HS-5 (cell line): ENCODE data around the gene TBX10.
"Not testable (repeated sequence)": the region's sequence is repeated elsewhere in the genome, so short reads cannot be mapped to it uniquely, and the experiment has no call there.

Experiments
- DNase-seq: peaks from one replicate; pipeline ENCODE4 v3.0.0-alpha.2; 2012; ENCODE audit warnings: low read depth

TBX10 gene

DNA sequence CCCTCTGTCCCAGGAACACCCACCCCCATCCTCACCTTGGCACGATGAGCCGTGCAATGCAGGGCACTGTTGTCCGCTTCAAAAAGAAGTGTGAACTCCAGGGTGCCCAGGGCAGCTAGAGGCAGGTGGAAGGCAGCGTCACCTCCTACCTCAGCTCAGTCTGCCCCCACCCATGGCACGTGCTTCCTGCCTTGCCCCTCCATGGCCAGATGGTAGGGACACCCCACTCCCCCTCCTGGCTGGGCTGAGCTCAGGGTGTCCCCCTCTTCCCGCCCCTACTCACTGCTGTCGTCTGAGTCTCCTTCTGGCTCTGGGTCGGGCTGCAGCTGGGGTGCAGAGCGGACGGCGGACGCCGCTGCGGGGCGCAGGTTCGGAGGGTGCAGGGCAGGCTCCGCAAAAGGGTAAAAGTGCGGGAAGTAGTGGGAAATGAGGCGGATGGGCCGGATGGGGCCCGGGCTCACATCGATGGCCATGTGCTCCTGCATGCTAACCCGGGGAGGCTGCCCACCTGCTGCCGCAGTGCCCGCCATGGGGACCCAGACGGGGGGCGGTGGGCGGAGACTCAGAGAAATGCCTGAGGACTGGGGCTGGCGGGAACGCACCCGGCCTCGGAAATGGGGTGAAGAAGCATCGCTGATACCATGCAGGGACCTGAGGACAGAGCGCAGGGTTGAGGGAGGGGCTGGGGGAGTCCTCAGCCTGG lies 23.7 kb downstream of the TBX10 start:
- DNase-seq: no peak

DNA sequence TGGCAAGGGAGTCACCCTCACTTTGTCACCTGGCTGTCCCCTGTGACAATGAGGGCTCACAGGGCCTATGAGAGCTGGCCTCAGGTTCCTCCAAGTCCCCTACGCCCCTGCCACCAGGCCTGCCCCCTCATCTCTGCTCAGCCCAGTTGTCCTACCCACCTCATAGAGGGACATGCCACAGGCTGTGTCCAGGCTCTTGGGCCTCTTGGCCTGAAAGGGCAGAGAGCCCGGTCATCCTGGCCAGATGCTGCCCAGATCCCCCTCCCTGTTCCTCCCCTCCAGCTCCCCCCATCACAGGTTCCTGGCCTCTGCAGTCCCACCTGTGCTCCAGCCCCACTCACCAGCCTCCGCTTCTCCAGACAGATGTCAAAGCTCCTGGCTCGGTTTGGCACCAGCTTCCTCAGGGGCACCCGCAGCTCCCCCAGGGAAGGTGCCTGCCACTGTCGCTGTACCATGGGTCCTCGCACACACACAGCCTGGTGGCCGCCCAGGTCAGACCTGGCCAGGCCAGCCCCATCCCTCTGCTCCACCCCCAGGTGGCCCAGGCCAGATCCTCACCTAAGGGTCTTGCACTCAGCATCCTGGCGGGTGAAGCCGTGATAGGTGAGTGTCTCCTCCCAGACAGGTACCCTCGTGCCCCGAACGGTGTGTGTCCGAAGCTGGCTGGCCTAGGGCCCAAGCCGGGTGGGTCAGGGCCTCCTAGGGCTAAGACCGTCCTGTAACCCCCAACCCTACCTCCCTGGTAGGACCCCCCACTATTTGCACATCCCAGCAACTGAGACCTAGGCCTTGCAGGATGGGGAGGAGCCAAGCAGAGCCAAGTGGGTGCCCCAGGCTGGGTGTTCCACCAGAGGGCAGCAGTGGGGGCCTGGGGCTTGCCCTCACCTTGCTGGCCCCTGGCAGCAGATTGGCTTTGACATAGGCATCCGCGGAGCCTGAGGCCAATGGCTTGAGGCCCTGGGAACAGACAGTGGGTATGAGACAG lies 24.5 kb downstream of the TBX10 start:
- no peak for DNase-seq

DNA sequence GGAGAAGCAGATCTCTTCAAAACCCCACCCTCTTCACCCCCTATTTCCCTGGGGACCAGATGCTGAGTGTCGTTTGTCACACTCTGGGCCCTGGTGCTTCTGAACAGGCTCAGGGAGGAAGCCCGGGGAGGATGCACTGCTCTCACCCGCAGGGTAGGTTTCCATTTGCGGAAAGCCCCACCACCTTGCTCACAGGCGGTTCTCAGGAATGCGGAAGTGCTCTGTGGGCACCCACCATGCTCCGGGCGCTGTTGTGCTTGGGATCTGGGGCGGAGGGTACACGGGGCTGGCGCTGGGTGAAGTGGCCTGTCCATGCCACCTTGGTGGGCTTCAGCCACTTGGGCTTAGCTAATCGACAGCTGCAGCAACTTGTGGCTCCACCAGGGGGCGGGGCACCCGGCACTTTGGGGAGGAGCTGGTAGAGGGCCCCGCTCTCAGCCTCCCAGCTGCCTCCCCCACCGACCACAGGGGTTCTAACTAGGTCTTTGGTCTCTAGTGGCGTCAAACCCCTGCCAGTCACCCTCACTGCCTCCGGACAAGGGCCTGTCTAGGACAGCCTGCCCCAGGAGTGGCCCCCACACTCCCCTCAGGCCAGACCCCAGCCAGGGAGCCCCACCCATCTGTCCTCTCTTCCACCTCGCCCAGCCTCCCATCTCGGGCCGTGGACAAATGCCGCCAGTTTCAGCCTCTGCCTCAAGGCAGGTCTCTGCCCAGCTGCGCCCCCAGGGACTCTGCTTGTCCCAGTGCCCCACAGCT lies 25.4 kb downstream of the TBX10 start:
- no peak for DNase-seq

DNA sequence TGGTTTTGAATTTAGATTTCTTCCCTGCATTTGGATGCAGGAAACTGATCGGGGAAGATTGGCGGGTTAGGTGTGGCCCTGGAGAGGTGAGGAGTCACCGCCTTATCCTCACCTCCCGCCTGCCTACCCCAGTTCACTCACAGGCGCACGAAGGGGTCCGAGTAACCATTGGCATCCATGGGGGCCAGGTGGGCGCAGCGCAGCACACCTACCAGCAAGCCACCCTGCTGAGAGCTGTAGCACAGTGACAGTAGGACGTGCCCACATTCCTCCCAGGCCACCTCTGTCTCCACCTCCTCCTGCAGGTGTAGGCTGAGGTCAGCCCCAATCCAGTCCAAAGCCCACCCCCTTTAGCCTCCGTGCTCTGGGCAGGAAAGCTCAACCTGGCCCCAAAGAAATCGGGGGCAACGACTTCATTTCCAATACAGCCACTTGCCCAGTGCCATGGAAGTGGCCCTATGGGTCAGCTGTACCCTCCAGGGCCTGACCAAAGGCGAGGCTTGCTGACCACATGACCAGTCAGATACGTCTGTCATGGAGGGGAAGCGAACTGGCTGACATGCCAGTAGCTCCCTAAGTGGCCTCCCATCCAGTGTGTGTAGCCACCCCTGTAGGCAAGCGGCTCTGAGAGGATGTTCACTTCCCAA lies 26.1 kb downstream of the TBX10 start:
- DNase-seq: no peak

DNA sequence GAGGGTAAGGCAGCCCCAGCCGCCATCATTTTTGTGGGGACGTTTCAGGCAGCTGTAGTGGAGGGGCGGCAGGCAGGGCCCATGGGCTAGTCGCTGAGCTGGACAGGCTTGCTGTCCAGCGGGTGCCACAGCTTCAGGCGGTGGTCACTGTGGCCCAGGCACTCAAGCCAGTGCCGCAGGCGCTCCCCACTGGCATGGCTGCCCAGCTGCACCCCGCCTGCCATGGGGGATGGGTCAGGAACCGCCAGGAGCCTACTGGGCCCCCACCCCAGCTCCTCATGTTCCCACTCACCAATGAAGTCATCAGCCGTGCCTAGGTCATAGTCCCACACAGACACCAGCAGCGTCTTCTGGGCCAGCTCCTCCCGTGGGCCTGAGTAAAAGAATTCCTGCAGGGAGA lies 26.8 kb downstream of the TBX10 start:
- no peak for DNase-seq

DNA sequence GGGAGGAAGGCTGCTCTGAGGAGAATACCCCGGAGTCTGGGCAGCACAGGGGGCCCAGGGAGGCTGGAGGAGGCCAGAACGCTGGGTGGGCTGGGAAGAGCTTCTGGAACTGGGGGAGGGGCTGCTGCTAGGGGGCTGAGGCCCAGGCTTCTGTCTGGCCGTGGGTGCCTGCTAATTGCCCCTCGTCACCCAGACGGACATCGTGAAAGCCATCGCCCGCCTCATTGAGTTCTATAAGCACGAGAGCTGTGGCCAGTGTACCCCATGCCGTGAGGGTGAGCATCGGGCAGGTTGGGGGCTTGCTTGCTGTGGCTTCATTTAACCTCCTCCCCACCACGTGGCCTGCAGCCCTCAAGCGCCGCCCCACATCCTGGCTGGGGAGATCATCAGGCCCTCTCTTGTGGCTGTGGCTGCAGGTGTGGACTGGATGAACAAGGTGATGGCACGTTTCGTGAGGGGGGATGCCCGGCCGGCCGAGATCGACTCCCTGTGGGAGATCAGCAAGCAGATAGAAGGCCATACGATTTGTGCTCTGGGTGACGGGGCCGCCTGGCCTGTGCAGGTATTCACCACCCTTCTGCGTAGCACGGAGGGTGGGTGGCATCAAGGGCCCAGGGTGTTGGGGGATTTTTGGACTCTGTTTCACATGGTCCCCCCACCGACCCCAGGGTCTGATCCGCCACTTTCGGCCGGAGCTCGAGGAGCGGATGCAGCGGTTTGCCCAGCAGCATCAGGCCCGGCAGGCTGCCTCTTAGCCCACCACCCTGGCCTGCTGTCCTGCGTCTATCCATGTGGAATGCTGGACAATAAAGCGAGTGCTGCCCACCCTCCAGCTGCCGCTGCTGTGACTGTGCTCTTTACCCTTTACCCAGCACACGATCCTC lies 27.6 kb downstream of the TBX10 start:
- no peak for DNase-seq

DNA sequence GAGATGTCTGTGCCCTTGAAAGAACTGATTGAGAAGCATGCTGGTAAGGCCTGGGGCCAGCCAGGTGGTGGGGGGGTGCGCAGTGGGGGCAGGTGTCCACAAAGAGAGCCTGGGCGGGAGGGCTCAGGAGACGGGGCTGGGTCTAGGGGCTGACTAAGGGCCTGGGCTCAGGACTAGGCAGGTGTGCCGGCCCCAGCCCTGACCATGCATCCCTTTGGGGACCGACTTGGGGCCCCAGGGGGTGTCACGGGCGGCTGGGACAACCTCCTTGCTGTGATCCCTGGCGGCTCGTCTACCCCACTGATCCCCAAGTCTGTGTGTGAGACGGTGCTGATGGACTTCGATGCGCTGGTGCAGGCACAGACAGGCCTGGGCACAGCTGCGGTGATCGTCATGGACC lies 28.4 kb downstream of the TBX10 start:
- DNase-seq: no peak

DNA sequence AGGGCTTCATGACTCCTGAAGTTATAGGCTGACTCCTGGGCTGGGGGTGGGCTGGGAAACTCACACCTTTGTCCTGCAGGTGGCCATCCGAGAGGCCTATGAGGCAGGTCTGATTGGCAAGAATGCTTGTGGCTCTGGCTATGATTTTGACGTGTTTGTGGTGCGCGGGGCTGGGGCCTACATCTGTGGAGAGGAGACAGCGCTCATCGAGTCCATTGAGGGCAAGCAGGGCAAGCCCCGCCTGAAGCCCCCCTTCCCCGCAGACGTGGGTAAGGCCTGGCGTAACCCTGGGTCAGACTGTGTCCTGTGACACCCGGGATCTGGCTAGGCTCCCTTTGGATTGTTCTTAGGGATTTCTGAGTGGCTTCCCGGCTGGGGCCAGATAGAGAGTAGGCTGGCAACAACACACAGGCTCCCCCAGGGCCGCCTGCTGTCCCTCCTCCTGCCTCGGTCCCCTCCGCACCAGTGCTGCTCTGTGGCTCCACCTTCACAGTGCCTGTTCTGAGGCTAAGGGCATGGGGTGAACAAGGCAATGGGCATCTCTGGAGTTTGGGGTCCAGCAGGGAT lies 29.2 kb downstream of the TBX10 start:
- DNase-seq: no peak

DNA sequence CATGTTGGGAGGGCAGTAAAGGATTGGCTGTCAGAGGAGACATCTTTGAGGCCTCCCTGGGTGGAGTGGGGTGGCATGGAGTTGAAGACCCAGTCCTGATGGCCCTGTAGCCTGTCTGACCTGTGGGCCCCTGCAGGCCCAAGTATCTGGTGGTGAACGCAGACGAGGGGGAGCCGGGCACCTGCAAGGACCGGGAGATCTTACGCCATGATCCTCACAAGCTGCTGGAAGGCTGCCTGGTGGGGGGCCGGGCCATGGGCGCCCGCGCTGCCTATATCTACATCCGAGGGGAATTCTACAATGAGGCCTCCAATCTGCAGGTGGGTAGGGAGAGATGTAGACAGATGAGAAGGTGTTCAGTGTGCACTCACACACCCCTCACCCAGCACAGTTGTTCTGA lies 30.2 kb downstream of the TBX10 start:
- no peak for DNase-seq

DNA sequence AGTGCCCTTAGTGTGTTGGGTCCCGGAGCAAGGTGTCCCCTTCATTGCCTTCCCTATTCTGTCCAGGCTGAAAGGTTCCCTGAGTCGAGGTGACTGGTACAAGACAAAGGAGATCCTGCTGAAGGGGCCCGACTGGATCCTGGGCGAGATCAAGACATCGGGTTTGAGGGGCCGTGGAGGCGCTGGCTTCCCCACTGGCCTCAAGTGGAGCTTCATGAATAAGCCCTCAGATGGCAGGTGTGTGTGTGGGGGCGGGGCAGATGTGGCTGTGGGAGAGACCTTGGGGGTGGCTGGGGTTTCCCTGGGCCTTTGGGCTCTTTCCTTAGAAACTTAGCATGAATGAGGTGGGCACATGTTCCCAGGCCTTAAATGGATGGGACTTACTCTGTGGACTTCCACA lies 31.1 kb downstream of the TBX10 start:
- DNase-seq: no peak

DNA sequence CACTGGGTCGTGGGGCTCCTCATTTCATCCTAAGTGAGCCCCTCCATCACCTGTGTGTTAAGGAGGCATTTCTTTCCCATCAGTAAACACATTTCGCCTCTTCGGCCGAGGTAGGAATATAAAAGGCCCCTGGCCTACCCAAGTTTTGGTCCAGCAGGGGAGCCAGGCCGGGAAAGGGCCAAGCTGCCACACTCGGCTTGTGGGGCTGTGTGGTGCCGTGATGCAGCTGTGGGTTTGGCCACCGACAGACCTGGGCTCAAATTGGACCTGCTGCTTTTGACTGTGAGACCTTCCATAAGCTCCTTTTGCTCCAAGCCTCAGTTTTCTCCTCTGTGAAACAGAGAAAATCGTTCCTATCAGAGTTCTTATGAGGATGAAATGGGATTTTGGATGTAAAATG lies 32.1 kb downstream of the TBX10 start:
- no peak for DNase-seq

DNA sequence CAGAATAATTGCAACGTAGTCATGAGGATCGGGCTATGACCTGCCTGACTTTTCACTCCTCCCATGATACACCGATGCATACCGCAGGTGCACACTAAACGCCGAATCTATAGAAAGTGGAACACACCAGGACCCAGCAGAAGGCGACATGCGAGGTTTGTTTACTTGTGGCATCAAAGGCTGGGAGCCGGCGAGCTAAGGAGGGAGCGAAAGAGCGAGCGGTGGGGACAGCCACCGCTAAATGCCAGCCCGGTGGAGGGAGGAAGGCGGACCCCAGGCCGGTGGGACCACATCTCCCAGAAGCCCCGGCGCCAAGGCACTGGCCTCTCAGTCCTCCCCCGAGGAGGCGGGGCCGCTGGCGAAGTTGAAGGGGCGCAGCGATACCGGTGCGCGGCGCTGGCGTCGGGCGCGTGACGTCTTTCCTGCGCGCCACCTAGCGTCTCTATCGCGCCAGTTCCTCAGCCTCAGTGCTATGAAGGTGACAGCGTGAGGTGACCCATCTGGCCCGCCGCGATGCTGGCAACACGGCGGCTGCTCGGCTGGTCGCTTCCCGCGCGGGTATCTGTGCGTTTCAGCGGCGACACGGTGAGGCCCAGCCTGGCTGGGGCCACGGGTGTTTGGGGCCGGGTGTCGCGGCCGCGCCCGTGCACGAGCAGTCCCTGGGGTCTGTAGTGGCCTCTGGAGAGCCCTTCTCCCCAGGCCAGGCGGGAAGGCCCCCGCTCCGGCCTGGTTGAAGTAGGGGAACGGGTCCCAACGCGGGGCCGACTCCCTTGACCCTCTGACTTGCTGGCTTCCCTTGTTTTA lies 32.9 kb downstream of the TBX10 start, which contains the start of gene NDUFV1:
NDUFV1 (plus strand) TSS at position 445 of the 804 bp plus-strand sequence; CDS start at position 514, 69 bp downstream.
- DNase-seq: peak; percentile 53

DNA sequence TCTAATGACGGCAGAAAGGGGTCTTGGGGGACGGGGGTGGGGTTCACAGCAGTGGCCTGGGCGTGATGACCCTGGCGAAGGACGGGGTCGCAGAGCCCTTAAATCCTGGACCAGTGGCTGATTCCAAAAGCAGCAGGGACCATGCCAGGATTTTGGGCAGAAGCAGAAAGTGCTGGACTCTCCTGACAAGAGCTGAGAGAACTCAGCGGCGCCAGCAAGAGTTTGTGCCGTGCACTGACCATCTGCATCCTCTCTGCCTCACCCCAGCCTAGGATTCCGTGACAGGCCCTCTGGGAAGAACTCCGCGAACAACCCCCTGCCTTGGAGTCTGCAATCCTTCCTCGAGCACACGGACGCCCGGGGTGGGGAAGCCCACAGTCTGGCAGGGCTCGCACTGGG lies 33.5 kb downstream of the TBX10 start:
- no peak for DNase-seq

DNA sequence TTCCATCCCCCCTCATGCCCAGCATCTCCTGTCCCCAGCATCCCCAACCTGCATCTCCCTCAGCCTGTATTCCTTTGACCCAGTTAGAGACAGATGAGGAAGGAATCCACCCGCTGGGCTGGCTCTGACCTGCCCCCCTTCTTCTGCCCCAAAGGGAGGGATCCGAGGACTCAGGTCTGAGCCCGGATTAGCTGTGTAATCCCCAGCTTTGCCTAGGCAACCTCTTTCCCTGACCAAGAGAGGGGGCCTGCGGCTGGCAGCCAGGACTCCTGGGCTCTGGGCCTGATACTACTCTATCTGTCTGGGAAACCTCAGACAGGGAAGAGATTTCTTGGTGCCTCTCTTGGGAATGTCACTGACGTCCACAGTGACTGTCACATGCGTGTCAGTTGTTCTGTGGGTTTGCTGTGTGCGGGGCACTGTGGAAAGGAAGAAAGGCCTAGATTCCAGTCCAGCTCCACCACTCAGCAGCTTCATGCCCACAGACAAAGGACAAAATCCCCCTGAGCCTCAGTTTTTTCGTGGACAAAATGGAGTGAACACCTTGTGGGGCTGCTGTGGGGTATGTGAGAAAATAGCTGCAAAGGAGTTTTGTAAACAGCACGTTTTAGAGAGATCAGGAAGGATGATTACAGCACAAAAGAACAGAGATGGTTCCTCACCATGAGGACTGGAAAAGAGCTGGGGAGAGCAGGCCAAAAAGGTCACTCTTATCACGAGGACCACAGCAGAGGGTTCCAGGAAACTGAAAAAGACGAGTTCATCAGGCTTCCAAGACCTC lies 34.1 kb downstream of the TBX10 start:
- no peak for DNase-seq

DNA sequence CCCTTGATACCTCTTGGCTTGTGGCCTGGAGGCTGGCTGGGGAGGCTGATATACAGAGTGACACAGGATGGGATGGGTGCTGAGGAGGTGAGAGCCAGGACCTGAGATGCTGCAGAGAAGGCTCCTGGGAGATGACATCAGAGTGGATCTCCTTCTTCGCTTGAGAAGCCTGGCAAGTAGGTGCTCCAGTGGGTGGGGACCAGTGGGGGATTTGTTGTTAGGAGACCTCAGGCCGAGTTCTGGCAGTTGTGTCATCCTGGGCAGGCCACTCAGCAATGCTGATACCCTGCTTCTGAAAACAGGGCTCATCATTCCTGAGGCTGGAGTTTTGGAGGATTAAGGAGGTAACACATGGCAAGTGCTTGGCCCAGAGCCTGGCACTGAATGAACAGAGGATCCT lies 34.7 kb downstream of the TBX10 start:
- DNase-seq: no peak

DNA sequence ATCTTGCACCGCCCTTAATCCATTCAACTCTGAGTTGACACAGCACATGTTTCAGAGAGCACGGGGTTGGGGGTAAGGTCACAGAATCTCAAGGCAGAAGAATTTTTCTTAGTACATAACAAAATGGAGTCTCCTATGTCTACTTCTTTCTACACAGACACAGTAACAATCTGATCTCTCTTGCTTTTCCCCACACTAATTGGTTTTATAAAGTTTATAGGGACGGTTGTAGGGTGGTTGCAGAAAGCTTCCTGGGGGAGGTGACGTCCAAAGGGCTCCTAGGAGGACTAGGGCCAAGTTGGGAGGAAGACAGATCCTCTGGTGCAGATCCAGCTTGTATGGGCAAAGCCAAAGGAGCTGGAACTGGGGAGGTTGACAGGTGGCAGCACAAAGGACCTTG lies 35.4 kb downstream of the TBX10 start:
- not testable (repeated sequence) for DNase-seq

DNA sequence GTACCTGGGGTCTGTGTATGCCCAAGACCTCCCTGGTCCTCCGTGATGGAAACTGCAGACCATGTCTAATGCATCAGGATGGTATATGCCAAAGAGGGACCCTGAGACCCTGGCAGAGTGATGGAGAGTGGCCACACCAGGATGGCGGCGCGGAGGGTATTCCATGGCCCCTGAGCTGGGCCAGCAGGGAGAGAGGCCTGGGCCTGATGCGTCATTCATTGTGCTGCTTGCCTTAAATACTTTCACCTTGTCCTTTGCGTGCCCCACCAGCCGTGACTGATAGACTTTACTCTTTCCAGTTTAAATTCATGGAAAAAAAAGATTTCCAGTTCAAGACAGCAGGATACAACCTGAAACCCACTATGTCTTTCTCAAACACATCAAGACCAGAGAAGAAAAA lies 38.5 kb downstream of the TBX10 start:
- no peak for DNase-seq

DNA sequence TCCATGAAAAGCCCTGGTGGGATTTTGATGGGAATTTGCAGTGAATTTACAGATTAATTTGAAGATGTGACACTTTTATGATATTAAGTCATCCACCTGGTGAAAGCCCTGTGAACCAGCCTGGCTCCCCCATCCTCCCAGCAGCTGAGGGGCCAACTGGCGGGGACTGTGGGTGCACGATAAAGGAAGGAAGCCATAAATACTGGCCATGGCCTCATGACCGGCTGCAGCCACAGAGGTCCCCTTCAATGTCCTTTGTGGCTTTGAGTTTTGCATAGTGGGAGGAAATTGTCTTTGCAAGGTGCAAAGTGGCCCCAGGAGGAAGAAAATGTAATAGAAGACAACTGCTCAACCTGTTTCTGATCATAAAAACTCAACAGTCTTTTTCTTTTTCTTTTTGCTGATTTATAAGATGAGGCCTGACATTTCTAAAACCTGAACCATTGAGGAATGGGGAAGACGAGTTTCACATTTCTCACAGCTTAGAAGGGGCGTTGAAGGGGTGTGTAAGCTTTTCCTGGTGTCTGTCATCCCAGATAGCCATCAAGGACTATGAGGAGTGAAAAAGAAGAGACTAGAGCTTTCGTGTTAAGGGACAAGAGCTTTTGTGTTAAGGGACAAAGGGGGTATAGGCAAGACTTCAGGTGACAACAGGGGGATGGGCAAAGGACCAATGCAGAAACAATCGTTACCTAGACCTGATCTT lies 39.1 kb downstream of the TBX10 start:
- DNase-seq: no peak
